Sigmoid colon (tissue), 7 donors: ENCODE results near the gene GCSH. TPM values are rescaled to one million over a fixed set of nuclear protein-coding genes. Genes with fewer than 3 reads are reported as not detected.

ENCODE experiments used
- DNase-seq: peaks from one replicate; pipeline ENCODE4 v3.0.0-alpha.2; 2019
- H3K27ac ChIP-seq, 4 donors: fragments of 200-600 bp; sonication (generic); one replicate each; pipeline ENCODE4 v1.5.1; 2016 to 2019; ENCODE audit warnings: mild to moderate bottlenecking in 1 of 4
- H3K27me3 ChIP-seq, 3 donors: fragments of 200-600 bp; sonication (generic); one replicate each; pipeline ENCODE4 v1.5.1; 2019; ENCODE audit warnings: mild to moderate bottlenecking in 1 of 3
- H3K36me3 ChIP-seq, 4 donors: fragments of 200-600 bp; sonication (generic); one replicate each; pipeline ENCODE4 v1.5.1; 2016 to 2019
- H3K4me1 ChIP-seq, 4 donors: fragments of 200-600 bp; sonication (generic); one replicate each; pipeline ENCODE4 v1.5.1; 2017 to 2019
- H3K4me3 ChIP-seq, 4 donors: fragments of 200-600 bp; sonication (generic); one replicate each; pipeline ENCODE4 v1.5.1; 2017 to 2019; ENCODE audit warnings: mild to moderate bottlenecking in 2 of 4, moderate library complexity in 1 of 4
- H3K9me3 ChIP-seq, 4 donors: fragments of 200-600 bp in 3 of 4; sonication (generic) in 3 of 4; one replicate each; pipeline versions ENCODE4 v1.5.1 to v1.6.1; 2013 to 2019
- CTCF ChIP-seq, 4 experiments: fragments of 450-650 bp in 3 of 4; fragments of 200-600 bp in 1 of 4; IDR thresholded peaks; one replicate each; pipeline ENCODE4 v1.5.1; 2016 to 2019; ENCODE audit warnings: antibody characterized with exemption in 4 of 4, mild to moderate bottlenecking in 3 of 4, moderate library complexity in 2 of 4
- EP300 ChIP-seq, 4 donors: sonication (generic); formaldehyde crosslinking; IDR thresholded peaks; one replicate each; pipeline ENCODE4 v1.6.1; 2017; ENCODE audit warnings: antibody characterized with exemption in 4 of 4
- POLR2A ChIP-seq, 2 donors: fragments of 450-650 bp; IDR thresholded peaks; one replicate each; pipeline ENCODE4 v1.6.1; 2016; ENCODE audit warnings: antibody characterized with exemption in 2 of 2, mild to moderate bottlenecking in 2 of 2, moderate library complexity in 2 of 2
- POLR2AphosphoS5 ChIP-seq, 4 donors: sonication (generic); formaldehyde crosslinking; IDR thresholded peaks; one replicate each; pipeline ENCODE4 v1.6.1; 2017; ENCODE audit warnings: antibody characterized with exemption in 4 of 4
- WGBS, 2 donors: extraction: QIAGEN DNeasy Blood & Tissue Kit; methylation state at CpG; one replicate each; pipeline ENCODE4 v1.1.7; 2013; 5-methylcytosine and 5-hydroxymethylcytosine counted together
- intact Hi-C: fragments of 100-400 bp; cut with DNase I; formaldehyde crosslinking; loops from one replicate; pipeline ENCODE4 v1.15.1; 2023
- polyA plus RNA-seq, 3 donors: library from polyadenylated mRNA; stranded (reverse); fragments of 200-250 nt; gene quantifications; one replicate each; pipeline ENCODE4 v1.2.3, GENCODE V29; 2013
- total RNA-seq, 4 donors: library from RNA; depleted of rRNA; stranded (reverse); fragments of >200 nt; gene quantifications; one replicate each; pipeline ENCODE4 v1.1.0, GENCODE V29; 2016
- donor health status: healthy with polysubstance abuse.
- donor health status: Bipolar disorder and iron deficiency.
- donor health status: healthy.

GCSH gene
- total and polyA plus RNA-seq, 7 donors = 16.8 to 27.8 (median 19.0) TPM

DNA sequence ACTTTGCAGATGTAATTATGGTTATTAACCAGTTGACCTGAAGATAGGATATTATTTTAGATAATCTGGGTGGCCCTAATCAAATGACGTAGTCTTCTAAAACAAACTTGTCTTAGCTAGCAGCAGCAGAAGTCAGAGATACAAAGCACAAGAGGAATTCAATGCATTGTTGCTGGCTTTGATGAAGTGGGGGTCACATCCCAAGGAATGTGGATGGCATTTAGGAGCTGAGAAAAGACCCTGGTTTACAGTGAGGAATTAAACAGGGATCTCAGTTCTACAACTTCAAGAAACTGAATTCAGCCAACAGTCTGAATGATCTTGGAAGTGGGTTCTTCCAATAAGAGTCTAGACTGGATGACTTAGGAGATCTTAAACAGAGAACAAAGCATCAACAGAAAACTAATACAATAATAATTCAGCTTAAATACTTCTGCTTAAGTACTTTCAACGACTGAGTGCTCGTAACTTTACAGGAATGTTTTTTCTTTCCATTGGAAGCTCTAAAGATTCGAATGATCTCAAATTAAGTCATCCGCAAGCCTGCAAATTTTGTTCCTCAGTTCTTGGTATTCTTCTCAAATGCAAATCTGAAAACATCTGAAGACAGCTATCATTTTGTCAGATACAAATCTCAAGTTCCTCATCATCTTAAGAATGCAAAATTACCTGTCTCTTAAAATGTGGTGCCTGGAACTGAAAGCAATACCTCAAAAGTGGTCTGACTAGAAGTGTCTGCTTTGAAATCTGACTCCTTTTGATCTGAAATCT, 22.4 kb downstream of the GCSH start:
- no peaks in the 10 kb centered on the region for H3K27me3 ChIP-seq
- H3K36me3 ChIP-seq = no peaks in the 10 kb centered on the region
- intact Hi-C loops = no loop called here
- H3K4me3 ChIP-seq = no peak overlapping the region
- H3K9me3 ChIP-seq = no peaks in the 10 kb centered on the region
- TF ChIP-seq POLR2AphosphoS5 (IDR thresholded peaks at IDR 0.05) (no peak), POLR2A (IDR thresholded peaks at IDR 0.05) (no peak), EP300 (IDR thresholded peaks at IDR 0.05) (no peak), CTCF (IDR thresholded peaks at IDR 0.05) (no peak)
- 68 to 76% methylated on average over 5 of the region's 5 CpGs for WGBS, 2 donors
- DNase-seq = no peak
- peaks cover 0 to 5% (median 2%) of the 10 kb centered on the region in 4 donors for H3K4me1 ChIP-seq
- H3K27ac ChIP-seq = no peak overlapping the region

- Histone ChIP-seq H3K36me3 (no peaks in the 10 kb centered on the region), H3K27ac (no peak overlapping the region), H3K9me3 (no peaks in the 10 kb centered on the region), H3K27me3 (no peaks in the 10 kb centered on the region), H3K4me3 (no peak overlapping the region), H3K4me1 (no peaks in the 10 kb centered on the region)
- WGBS, 2 donors = 83 to 84% methylated on average over 4 of the region's 4 CpGs
- intact Hi-C loops = no loop called here
- TF ChIP-seq CTCF (IDR thresholded peaks at IDR 0.05) = no peak
- TF ChIP-seq POLR2A (IDR thresholded peaks at IDR 0.05) = no peak
- TF ChIP-seq POLR2AphosphoS5 (IDR thresholded peaks at IDR 0.05) = no peak
- TF ChIP-seq EP300 (IDR thresholded peaks at IDR 0.05) = no peak
- DNase-seq = no peak
Measured at GRCh38 chr16:81071805-81072204, 24.4 kb downstream of the GCSH start.

DNA sequence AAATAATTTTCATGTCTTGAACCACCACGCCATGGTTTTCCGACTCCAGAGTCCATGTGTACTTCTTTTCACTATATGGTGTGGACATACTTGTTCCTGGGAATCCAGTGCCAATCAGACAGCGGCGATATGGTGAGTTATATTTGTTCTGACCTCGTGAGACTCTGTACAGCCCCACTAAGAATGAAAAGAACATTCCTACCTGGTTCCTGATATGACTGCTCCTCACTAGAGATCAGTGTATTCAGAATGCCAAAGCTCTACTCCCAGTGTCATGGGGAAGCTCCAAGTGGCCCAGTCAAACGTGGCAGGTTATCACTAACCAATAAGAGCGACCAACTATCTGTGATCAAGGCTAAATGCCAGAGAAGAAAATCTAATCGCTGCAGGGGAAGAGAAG, 25.2 kb downstream of the GCSH start:
- Histone ChIP-seq H3K4me3 (no peak overlapping the region), H3K27me3 (no peaks in the 10 kb centered on the region), H3K9me3 (no peaks in the 10 kb centered on the region), H3K27ac (no peak overlapping the region), H3K4me1 (no peaks in the 10 kb centered on the region), H3K36me3 (no peaks in the 10 kb centered on the region)
- intact Hi-C loops = no loop called here
- WGBS, 2 donors = 80 to 82% methylated on average over 8 of the region's 8 CpGs
- no peak for DNase-seq
- TF ChIP-seq POLR2AphosphoS5 (IDR thresholded peaks at IDR 0.05) (no peak), POLR2A (IDR thresholded peaks at IDR 0.05) (no peak), CTCF (IDR thresholded peaks at IDR 0.05) (no peak), EP300 (IDR thresholded peaks at IDR 0.05) (no peak)

DNA sequence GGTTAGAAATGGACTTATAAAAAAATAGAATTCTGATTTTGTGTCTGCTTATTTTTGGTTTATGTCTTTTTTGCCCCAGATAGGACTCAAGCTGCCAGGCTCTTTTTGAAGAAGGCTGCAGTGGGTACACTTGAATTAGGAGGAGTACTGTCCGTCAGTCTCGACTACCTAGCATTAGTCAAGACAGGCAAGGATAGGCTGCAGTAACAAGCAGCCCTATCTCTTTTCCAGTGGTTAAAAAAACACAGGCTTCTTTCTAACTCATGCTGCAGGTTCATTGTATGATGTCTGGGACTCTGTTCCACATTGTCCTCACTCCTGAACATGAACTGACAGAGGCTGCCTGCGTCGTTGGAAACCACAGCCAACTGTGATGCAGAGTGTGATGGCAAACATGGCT, 27.1 kb downstream of the GCSH start:
- H3K36me3 ChIP-seq = no peaks in the 10 kb centered on the region
- no peaks in the 10 kb centered on the region for H3K9me3 ChIP-seq
- no peak overlapping the region for H3K27ac ChIP-seq
- no peak for TF ChIP-seq POLR2AphosphoS5 (IDR thresholded peaks at IDR 0.05)
- no peak for TF ChIP-seq EP300 (IDR thresholded peaks at IDR 0.05)
- TF ChIP-seq POLR2A (IDR thresholded peaks at IDR 0.05) = no peak
- no peak for TF ChIP-seq CTCF (IDR thresholded peaks at IDR 0.05)
- 95% methylated on average over 4 of the region's 4 CpGs for WGBS, 2 donors
- H3K4me3 ChIP-seq = no peak overlapping the region
- intact Hi-C loops = no loop called here
- no peak for DNase-seq
- no peaks in the 10 kb centered on the region for H3K4me1 ChIP-seq
- no peaks in the 10 kb centered on the region for H3K27me3 ChIP-seq

DNA sequence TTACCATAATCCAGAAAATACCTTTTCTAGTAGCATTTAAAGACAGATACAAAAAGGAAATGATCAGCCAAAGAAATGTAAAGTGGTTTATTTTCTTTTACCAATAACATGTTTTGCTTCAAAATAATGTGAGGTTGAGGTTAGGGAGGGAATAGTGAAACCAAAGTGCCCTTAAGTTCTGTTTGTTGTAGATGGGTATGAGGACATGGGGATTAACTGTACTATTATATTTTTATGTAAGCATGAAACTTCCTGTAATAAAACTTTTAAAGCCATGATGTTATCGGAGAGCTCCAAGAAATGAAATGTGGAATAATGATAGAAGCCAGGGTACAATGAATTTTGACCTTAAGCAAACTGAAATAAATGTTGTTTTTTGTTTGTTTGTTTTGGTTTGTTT, 29.0 kb downstream of the GCSH start:
- no peaks in the 10 kb centered on the region for H3K9me3 ChIP-seq
- WGBS, 2 donors = 13 to 53% methylated on average over 1 of the region's 1 CpG
- DNase-seq = no peak
- no peaks in the 10 kb centered on the region for H3K27me3 ChIP-seq
- intact Hi-C loops = no loop called here
- H3K27ac ChIP-seq = no peak overlapping the region
- no peaks in the 10 kb centered on the region for H3K4me1 ChIP-seq
- H3K4me3 ChIP-seq = no peak overlapping the region
- TF ChIP-seq POLR2AphosphoS5 (IDR thresholded peaks at IDR 0.05) (no peak), CTCF (IDR thresholded peaks at IDR 0.05) (no peak), POLR2A (IDR thresholded peaks at IDR 0.05) (no peak), EP300 (IDR thresholded peaks at IDR 0.05) (no peak)
- no peaks in the 10 kb centered on the region for H3K36me3 ChIP-seq
